Posterior vena cava (tissue), 2 donors: ENCODE measurements around the gene HDLBP. TPM values are rescaled to one million over a fixed set of nuclear protein-coding genes. Genes with fewer than 3 reads are reported as not detected.
"Not testable (repeated sequence)": the region's sequence is repeated elsewhere in the genome, so short reads cannot be mapped to it uniquely, and the experiment has no call there.

Source experiments
- DNase-seq: peaks from one replicate; pipeline ENCODE4 v3.0.0-alpha.2; 2020; ENCODE audit warnings: low spot score
- intact Hi-C, 2 donors: fragments of 100-400 bp; cut with DNase I; formaldehyde crosslinking; loops; one replicate each; pipeline versions ENCODE4 v1.14.1 to v1.14.2; 2022 to 2023
- total RNA-seq, 2 donors: library from RNA; stranded (reverse); fragmentation: NEBNext Ultra II Directional; extraction: Animal tissue kit (Norgen Biotek cat#: 25700); gene quantifications; one replicate each; pipeline ENCODE4 v1.2.1, GENCODE V29; 2021
- donor health status: DM: yes; HTN: yes; CAD: no.
- donor health status: DM: yes; HTN: yes; CAD: no.

Gene HDLBP
- total RNA-seq, 2 donors from 2014 or later, result 428 to 459 TPM

GRCh38 chr2:241344925-241345651, 29.6 kb upstream of the HDLBP start:
- DNase-seq, result no peak
- intact Hi-C loops, result loop anchor here in 1 of 2 donors (10.0 kb wide), 1 partner anchor 100 kb away; no protein-coding TSS in a partner anchor

GRCh38 chr2:241340631-241341163, 25.2 kb upstream of the HDLBP start:
- DNase-seq, result no peak

GRCh38 chr2:241339839-241340630, 24.6 kb upstream of the HDLBP start:
- DNase-seq, result no peak
- intact Hi-C loops, result loop anchor here in 1 of 2 donors (10.0 kb wide), 1 partner anchor 95 kb away; no protein-coding TSS in a partner anchor

More at GRCh38 chr2:241340631-241341163, 25.2 kb upstream of the HDLBP start:
- intact Hi-C loops, result loop anchor here in 1 of 2 donors (10.0 kb wide), 1 partner anchor 96 kb away; no protein-coding TSS in a partner anchor

- no peak for DNase-seq
- intact Hi-C loops, result no loop called here
These were observed 19.3 kb upstream of the HDLBP start for GRCh38 chr2:241334813-241335212.

GRCh38 chr2:241330616-241330981, 15.1 kb upstream of the HDLBP start:
- no peak for DNase-seq
- intact Hi-C loops, result no loop called here

GRCh38 chr2:241329669-241330615, 14.5 kb upstream of the HDLBP start:
- DNase-seq, result no peak
- intact Hi-C loops, result no loop called here

- no peak for DNase-seq
- intact Hi-C loops, result no loop called here
These were observed 9.8 kb upstream of the HDLBP start for GRCh38 chr2:241325257-241325656.

GRCh38 chr2:241324775-241325174, 9.3 kb upstream of the HDLBP start:
- intact Hi-C loops, result no loop called here
- no peak for DNase-seq

GRCh38 chr2:241323778-241324177, 8.3 kb upstream of the HDLBP start:
- intact Hi-C loops, result no loop called here

GRCh38 chr2:241321886-241322285, 6.4 kb upstream of the HDLBP start:
- no peak for DNase-seq

More at GRCh38 chr2:241323778-241324177, 8.3 kb upstream of the HDLBP start:
- DNase-seq, result no peak

GRCh38 chr2:241321033-241321432, 5.6 kb upstream of the HDLBP start:
- DNase-seq, result no peak
- intact Hi-C loops, result no loop called here

More at GRCh38 chr2:241321886-241322285, 6.4 kb upstream of the HDLBP start:
- intact Hi-C loops, result no loop called here

- intact Hi-C loops, result no loop called here
- DNase-seq, result no peak
These were observed 4.9 kb upstream of the HDLBP start for GRCh38 chr2:241320394-241320793.

GRCh38 chr2:241318830-241319229, 3.4 kb upstream of the HDLBP start:
- intact Hi-C loops, DNase-seq: not testable (repeated sequence)

- no peak for DNase-seq
- intact Hi-C loops, result no loop called here
These were observed 1.9 kb upstream of the HDLBP start for GRCh38 chr2:241317391-241317790.

GRCh38 chr2:241316825-241317224, 1.4 kb upstream of the HDLBP start:
- intact Hi-C loops, result no loop called here
- no peak for DNase-seq

GRCh38 chr2:241315879-241316631, 583 bp upstream of the HDLBP start, which contains the start of gene SEPTIN2:
Gene SEPTIN2 (plus strand): TSS chr2:241315925. CDS start chr2:241324233, 8,308 bp downstream.
- peak; percentile 85 for DNase-seq
- intact Hi-C loops, result no loop called here

GRCh38 chr2:241314226-241315092, 1.0 kb downstream of the HDLBP start:
- intact Hi-C loops, result no loop called here
- DNase-seq, result no peak
